GM13977 (cell line): ENCODE results near the gene TFAP2A.

Experiments used
- DNase-seq: peaks from one replicate; pipeline ENCODE4 v3.0.0; 2012; ENCODE audit warnings: low spot score
- in situ Hi-C: fragments of 300-500 bp; cut with MboI; formaldehyde crosslinking; loops from one replicate; pipeline ENCODE4 v1.12.0; 2022; ENCODE audit warnings: low sequenced_read_pairs, low pct_unique_long_range_greater_than_20kb, mixed read lengths, inconsistent platforms; ENCODE audit not compliant: unreplicated experiment
- TF ChIP-seq, protein P1 (sequence below): IDR thresholded peaks from 2 replicates; pipeline ENCODE4 v1.5.1; 2012; ENCODE audit warnings: mild to moderate bottlenecking, control low read depth; ENCODE audit not compliant: insufficient read depth; ENCODE audit errors: extremely low read depth, missing control alignments

TFAP2A gene

DNA sequence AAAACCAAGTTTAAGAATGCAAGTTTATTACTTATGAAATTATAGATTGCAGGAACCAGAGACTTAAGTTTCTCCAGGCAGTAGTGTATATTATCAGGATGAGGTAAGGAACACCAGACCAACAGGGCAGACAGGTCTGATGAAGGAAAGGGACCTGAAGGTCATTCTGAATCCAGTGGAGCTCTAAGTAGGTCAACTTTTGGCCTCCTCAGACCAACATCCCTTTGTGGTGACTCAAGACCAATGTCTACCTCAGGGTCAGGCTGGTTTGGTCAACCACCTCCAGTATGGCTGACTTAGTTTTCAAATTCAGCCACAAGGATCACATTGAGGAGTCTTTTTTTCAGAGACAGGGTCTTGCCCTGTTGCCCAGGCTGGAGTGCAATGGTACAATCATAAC lies 38.7 kb upstream of the TFAP2A start:
- in situ Hi-C loops, result no loop called here
- TF ChIP-seq, protein P1, sequence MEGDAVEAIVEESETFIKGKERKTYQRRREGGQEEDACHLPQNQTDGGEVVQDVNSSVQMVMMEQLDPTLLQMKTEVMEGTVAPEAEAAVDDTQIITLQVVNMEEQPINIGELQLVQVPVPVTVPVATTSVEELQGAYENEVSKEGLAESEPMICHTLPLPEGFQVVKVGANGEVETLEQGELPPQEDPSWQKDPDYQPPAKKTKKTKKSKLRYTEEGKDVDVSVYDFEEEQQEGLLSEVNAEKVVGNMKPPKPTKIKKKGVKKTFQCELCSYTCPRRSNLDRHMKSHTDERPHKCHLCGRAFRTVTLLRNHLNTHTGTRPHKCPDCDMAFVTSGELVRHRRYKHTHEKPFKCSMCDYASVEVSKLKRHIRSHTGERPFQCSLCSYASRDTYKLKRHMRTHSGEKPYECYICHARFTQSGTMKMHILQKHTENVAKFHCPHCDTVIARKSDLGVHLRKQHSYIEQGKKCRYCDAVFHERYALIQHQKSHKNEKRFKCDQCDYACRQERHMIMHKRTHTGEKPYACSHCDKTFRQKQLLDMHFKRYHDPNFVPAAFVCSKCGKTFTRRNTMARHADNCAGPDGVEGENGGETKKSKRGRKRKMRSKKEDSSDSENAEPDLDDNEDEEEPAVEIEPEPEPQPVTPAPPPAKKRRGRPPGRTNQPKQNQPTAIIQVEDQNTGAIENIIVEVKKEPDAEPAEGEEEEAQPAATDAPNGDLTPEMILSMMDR, result no peak
- no peak for DNase-seq

DNA sequence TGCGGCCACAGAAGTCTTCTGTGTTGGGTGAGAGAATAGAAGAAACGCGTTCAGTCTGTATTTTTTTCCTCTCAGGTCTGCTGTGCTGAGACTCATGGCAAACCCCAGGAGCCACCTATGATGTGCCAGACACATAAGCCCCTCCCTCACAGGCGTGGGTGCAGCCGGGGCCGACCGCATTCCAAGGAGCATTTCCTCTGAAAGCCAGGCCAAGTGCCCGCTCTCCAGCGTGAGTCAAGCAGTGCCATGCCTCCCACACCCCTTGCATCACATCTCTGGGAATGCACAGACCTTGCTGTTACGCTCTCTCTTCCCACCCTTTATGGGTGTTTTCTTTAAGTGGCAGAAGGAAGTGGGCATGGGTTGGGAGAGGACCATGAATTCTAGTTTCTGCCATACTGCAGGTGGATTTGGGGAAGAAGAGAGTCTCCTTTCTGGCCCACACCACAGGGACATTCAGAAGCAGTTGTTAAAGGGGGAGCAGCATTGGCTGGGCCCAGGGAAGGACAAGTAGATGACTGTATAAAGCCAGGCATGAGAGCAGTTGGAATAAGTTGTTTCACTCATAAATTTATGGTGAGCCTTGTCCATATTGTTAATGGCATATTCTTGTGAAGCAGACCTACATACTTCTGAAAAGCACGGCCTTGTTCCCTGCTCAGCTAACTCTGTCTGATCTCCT lies 37.1 kb upstream of the TFAP2A start:
- no peak for DNase-seq
- in situ Hi-C loops, result no loop called here
- TF ChIP-seq, protein P1, result no peak

- no peak for DNase-seq
- in situ Hi-C loops, result no loop called here
- TF ChIP-seq, protein P1, result no peak
Observed at GRCh38 chr6:10451394-10451793, 36.5 kb upstream of the TFAP2A start.

DNA sequence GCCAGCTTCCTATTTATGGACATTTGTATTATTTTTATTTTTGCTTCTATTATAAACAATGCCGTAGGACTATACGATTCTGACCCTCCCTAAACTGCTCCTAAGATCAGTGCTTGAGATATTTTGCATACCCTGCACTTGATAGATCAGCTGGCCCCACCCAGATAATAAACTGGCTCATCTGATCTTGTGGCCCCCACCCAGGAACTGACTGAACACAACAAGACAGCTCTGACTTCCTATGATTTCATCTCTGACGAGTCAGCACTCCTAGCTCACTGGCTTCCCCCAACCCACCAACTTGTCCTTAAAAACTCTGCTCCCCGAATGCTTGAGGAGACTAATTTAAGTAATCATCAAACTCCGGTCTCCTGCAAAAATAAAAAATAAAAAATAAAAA lies 34.9 kb upstream of the TFAP2A start:
- DNase-seq, result no peak
- in situ Hi-C loops, result loop anchor here (25.0 kb wide), 1 partner anchor 1462 kb away; no protein-coding TSS in a partner anchor
- TF ChIP-seq, protein P1, result no peak

GRCh38 chr6:10448096-10448495 lies 33.2 kb upstream of the TFAP2A start:
- in situ Hi-C loops, result loop anchor here (25.0 kb wide), 1 partner anchor 1461 kb away; no protein-coding TSS in a partner anchor
- DNase-seq, result no peak
- TF ChIP-seq, protein P1, result no peak

GRCh38 chr6:10446548-10446947 lies 31.7 kb upstream of the TFAP2A start:
- no peak for DNase-seq
- TF ChIP-seq, protein P1, result no peak
- in situ Hi-C loops, result loop anchor here (25.0 kb wide), 1 partner anchor 1459 kb away; no protein-coding TSS in a partner anchor
